A673 (cell line): ENCODE data around the gene MS4A10. TPM values are rescaled to one million over a fixed set of nuclear protein-coding genes. Genes with fewer than 3 reads are reported as not detected.

ENCODE experiments used
- BruUV-seq: library from RNA; stranded (reverse); fragments of 400-500 nt; replicated peaks from 2 replicates; lab custom pipeline; 2021; lab: Mats Ljungman, UMichigan
- CTCF ChIA-PET: fragments of 300-600 bp; sonication (Branson Sonifier 250); formaldehyde crosslinking; loops from one replicate; lab custom pipeline; 2022; ENCODE audit warnings: antibody characterized with exemption; lab: Charles Lee
- POLR2A ChIA-PET: fragments of 300-600 bp; sonication (Branson Sonifier 250); formaldehyde crosslinking; loops from one replicate; lab custom pipeline; 2022; ENCODE audit warnings: antibody characterized with exemption; ENCODE audit not compliant: low non-redundant PET; lab: Charles Lee
- DNase-seq: peaks from one replicate; pipeline ENCODE4 v3.0.0-alpha.2; 2015; ENCODE audit warnings: low spot score
- H3K27ac ChIP-seq: fragments of 200-600 bp; sonication (generic); 2 replicates; pipeline ENCODE4 v1.5.1; 2016; ENCODE audit warnings: mixed run types, low read depth, mild to moderate bottlenecking, mixed read lengths, antibody characterized with exemption, low read length; ENCODE audit not compliant: poor library complexity, severe bottlenecking
- H3K27me3 ChIP-seq: fragments of 200-600 bp; sonication (generic); replicated peaks from 2 replicates; pipeline ENCODE4 v1.6.1; 2017; ENCODE audit warnings: mixed run types, low read depth, mild to moderate bottlenecking, mixed read lengths, antibody characterized with exemption, low read length; ENCODE audit not compliant: insufficient read depth, poor library complexity
- H3K36me3 ChIP-seq: fragments of 200-600 bp; sonication (generic); 2 replicates; pipeline ENCODE4 v1.6.1; 2016; ENCODE audit warnings: mixed run types, mild to moderate bottlenecking, mixed read lengths, antibody characterized with exemption, low read length; ENCODE audit not compliant: insufficient read depth, poor library complexity, severe bottlenecking
- H3K4me1 ChIP-seq: fragments of 200-600 bp; sonication (generic); 2 replicates; pipeline ENCODE4 v1.6.1; 2017; ENCODE audit warnings: mixed run types, mild to moderate bottlenecking, mixed read lengths, antibody characterized with exemption, low read length; ENCODE audit not compliant: insufficient read depth, poor library complexity, severe bottlenecking
- H3K4me3 ChIP-seq: fragments of 200-600 bp; sonication (generic); 2 replicates; pipeline ENCODE4 v1.5.1; 2016; ENCODE audit warnings: low read depth, mixed run types, mild to moderate bottlenecking, mixed read lengths, low read length; ENCODE audit not compliant: poor library complexity, severe bottlenecking
- H3K9me3 ChIP-seq: fragments of 200-600 bp; sonication (generic); 2 replicates; pipeline ENCODE4 v1.6.1; 2016; ENCODE audit warnings: mixed run types, low read depth, mild to moderate bottlenecking, mixed read lengths, antibody characterized with exemption, low read length; ENCODE audit not compliant: poor library complexity, severe bottlenecking
- CTCF ChIP-seq: fragments of 300-800, 200-600 bp; sonication (generic); conservative IDR thresholded peaks from 2 replicates; pipeline ENCODE4 v1.5.1; 2017; ENCODE audit warnings: low read depth, mild to moderate bottlenecking, antibody characterized with exemption, low read length, moderate library complexity, mixed read lengths
- EZH2 ChIP-seq: fragments of 200-600 bp; sonication (generic); IDR thresholded peaks from 2 replicates; pipeline ENCODE4 v1.6.1; 2017; ENCODE audit warnings: borderline replicate concordance, low read depth, mild to moderate bottlenecking, mixed read lengths, antibody characterized with exemption, low read length; ENCODE audit not compliant: poor library complexity, severe bottlenecking
- intact Hi-C: fragments of 100-400 bp; cut with micrococcal nuclease; formaldehyde crosslinking; loops from one replicate; pipeline ENCODE4 v1.10.0; 2022; ENCODE audit not compliant: unreplicated experiment
- total RNA-seq: library from RNA; stranded (reverse); gene quantifications from 2 replicates; pipeline ENCODE4 v1.2.3, GENCODE V29; 2021

MS4A10 gene
- total RNA-seq, 1 experiment from 2014 or later = not detected

GRCh38 chr11:60767388-60767811 is 17.7 kb upstream of the MS4A10 start:
- DNase-seq = peak; percentile 60
- TF ChIP-seq EZH2 = no peak
- TF ChIP-seq CTCF = peak; percentile 70
- Histone ChIP-seq H3K9me3 (no peaks in the 10 kb centered on the region), H3K27ac (no peak overlapping the region), H3K36me3 (no peaks in the 10 kb centered on the region), H3K27me3 (no peaks in the 10 kb centered on the region), H3K4me1 (no peaks in the 10 kb centered on the region), H3K4me3 (no peak overlapping the region)
- ChIA-PET CTCF (no interaction called here), POLR2A (no interaction called here)
- intact Hi-C loops = no loop called here
- no TSS peak for BruUV-seq

- H3K4me3 ChIP-seq = no peak overlapping the region
- H3K9me3 ChIP-seq = no peaks in the 10 kb centered on the region
- CTCF ChIA-PET = no interaction called here
- no peak for DNase-seq
- no peaks in the 10 kb centered on the region for H3K4me1 ChIP-seq
- no peak overlapping the region for H3K27ac ChIP-seq
- no TSS peak for BruUV-seq
- no peaks in the 10 kb centered on the region for H3K36me3 ChIP-seq
- TF ChIP-seq CTCF = no peak
- TF ChIP-seq EZH2 = no peak
- POLR2A ChIA-PET = no interaction called here
- H3K27me3 ChIP-seq = no peaks in the 10 kb centered on the region
- intact Hi-C loops = no loop called here
These were observed 16.9 kb upstream of the MS4A10 start for GRCh38 chr11:60768202-60768601.

DNA sequence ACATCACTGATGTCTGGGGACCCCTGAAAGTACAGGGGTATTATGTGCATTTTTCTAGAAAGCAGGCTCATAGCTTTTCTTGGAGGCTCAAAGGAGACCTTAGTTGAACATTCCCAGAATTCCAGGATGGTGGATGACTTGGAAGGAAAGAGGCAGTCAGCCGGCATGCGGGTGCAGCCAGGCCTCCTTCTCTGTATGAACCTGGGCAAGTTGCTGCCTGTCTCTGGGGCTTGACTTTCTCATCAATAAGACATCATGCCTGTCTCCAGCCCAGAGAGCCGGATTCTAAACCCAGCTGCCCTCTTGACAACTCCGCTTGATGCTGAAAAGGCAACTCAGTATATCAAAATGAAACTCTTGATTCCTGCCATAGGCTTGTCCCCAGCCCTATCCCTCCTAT is 15.9 kb upstream of the MS4A10 start:
- Histone ChIP-seq H3K27me3 (no peaks in the 10 kb centered on the region), H3K27ac (no peak overlapping the region), H3K9me3 (no peaks in the 10 kb centered on the region), H3K4me3 (no peak overlapping the region), H3K4me1 (no peaks in the 10 kb centered on the region), H3K36me3 (no peaks in the 10 kb centered on the region)
- intact Hi-C loops = no loop called here
- DNase-seq = no peak
- BruUV-seq = no TSS peak
- POLR2A ChIA-PET = no interaction called here
- CTCF ChIA-PET = no interaction called here
- TF ChIP-seq CTCF = no peak
- TF ChIP-seq EZH2 = no peak
